VCaP (cell line): ENCODE results near the gene EPB41L4B.

Source experiments
- H3K27ac ChIP-seq: fragments of 450-650 bp; 2 replicates; pipeline ENCODE4 v1.5.1; 2017
- CTCF ChIP-seq: fragments of 450-650 bp; conservative IDR thresholded peaks from 2 replicates; pipeline ENCODE4 v1.5.1; 2017; ENCODE audit warnings: mild to moderate bottlenecking, moderate library complexity

The EPB41L4B gene

GRCh38 chr9:109320331-109320741, 523 bp downstream of the EPB41L4B start:
- peak overlapping the region; percentile 97 for H3K27ac ChIP-seq
- no peak for TF ChIP-seq CTCF

- peak overlapping the region; percentile 97 for H3K27ac ChIP-seq
These were observed 1.1 kb downstream of the EPB41L4B start for GRCh38 chr9:109319626-109320241.

GRCh38 chr9:109319017-109319625, 1.7 kb downstream of the EPB41L4B start:
- peak overlapping the region; percentile 97 for H3K27ac ChIP-seq

More at GRCh38 chr9:109319626-109320241, 1.1 kb downstream of the EPB41L4B start:
- no peak for TF ChIP-seq CTCF

GRCh38 chr9:109317979-109318741, 2.7 kb downstream of the EPB41L4B start:
- peak overlapping the region; percentile 97 for H3K27ac ChIP-seq

More at GRCh38 chr9:109319017-109319625, 1.7 kb downstream of the EPB41L4B start:
- no peak for TF ChIP-seq CTCF

GRCh38 chr9:109317311-109317978, 3.4 kb downstream of the EPB41L4B start:
- no peak; the same call in 1 of the 2 replicates for TF ChIP-seq CTCF
- peak overlapping the region; percentile 97 for H3K27ac ChIP-seq

More at GRCh38 chr9:109317979-109318741, 2.7 kb downstream of the EPB41L4B start:
- TF ChIP-seq CTCF = no peak

GRCh38 chr9:109316207-109316640, 4.6 kb downstream of the EPB41L4B start:
- H3K27ac ChIP-seq = peak overlapping the region; percentile 97
- TF ChIP-seq CTCF = no peak; the same call in 1 of the 2 replicates
